ENCODE results near the gene FABP6.

Gene FABP6

DNA sequence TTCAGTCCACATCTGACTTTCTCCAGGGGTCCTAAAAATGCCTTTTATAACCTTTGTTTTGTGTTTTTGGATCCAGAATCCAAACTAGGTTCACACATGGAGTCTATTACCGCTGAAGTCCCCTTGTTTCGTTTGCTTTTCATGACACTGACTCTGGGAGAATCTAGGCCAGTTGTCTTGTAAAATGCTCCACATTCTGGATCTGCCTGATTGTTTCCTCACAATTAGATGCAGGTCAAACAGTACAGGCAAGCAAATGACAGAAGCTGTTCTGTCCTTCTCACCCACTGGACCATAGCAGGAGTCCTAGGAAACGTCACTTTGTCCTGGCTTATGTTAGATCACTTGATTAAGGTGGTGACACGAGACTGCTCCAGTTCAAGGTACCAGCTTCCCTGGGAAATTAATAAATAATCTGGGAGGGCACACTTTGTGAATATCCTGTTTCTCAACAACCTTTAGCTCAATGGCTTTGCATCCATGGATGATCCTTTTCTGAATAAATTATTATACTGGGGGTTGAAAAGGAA is 34.1 kb downstream of the FABP6 start:
- no peak for DNase-seq

DNA sequence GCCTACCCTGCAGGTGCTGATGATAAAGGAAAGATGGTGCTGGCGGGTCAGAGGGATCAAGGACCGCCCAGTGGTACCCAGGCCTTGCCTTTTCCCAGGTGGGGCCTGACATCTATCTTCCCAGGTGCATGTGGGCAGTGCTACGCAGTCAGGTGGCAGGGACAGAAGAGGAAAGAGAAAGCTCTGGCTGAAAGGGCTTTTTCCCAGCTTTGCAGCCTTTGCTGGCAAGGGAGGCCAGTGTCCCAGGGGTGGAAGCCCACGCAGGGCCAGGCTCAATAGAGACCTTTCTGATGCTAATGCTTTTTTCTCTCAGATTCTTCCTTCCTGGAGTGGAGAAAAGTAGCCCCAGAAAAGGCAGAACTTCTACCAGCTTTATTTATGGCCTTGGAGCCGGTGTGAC is 36.7 kb downstream of the FABP6 start:
- no peak for DNase-seq

DNA sequence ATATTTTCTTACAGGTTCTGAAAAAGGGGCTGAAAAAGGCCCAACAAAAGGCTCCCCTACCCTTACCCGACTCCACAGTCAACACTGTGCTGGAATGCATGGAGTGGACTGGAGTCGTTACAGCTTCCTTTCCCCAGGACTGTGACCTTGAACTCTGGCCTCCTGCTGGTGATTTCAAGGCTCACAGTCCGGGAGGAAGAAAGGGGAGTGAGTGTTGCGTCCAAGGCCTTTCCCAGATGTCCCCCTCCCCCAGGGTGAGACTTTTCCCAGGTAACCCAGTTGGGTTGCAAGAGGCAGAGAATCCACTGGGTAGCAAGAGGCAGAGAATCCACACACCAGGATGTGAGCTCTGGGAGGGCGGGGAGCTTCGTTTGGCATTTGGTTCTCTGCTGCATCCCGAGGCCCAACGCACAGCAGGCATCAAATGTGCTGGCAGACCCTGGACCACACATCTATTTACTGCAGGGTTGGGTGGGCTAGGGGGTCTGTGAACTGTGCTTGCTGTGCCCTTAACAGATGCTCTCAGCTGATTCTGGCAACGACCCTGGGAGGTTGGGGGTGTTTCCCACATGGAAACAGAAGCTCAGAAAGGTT is 37.5 kb downstream of the FABP6 start:
- no peak for DNase-seq

DNA sequence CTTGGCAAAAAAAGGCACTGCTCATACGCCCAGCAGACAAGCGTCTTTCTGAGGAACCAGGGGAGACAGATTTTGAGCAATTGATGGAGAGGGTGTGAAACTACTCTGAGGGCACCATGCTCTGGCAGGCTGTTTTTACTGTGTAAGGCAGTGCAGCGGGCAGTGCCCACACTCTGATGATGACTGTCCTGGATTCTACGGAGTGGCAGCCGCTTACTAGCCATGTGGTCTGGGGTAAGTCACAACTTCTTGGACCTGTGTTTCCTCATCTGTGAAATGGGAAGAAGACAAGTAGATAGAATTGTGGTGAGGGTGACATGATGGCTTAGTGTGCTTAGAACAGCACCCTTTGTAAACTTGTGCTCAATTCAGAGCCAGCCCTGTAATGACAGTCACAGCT is 38.8 kb downstream of the FABP6 start:
- no peak for DNase-seq

DNA sequence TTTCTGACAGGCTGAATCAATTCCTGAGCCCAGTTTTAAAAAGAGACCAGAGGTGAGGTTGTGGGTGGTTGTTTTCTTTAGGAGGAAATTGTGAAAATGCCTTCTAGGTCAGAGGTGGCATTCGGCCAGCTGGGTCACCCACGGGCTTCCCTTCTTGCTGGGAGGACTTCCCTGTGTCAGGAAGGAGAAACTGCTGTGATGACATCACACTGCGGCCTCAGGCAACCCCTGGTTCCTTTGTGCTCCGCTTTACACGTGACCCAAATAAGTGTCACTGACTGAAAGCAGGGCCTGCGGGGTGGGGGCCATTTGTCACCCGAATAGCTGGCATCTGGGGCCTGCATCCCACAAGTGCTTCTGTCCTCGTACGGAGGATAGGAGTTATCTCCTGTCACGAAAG is 39.7 kb downstream of the FABP6 start:
- DNase-seq = peak; percentile 20

DNA sequence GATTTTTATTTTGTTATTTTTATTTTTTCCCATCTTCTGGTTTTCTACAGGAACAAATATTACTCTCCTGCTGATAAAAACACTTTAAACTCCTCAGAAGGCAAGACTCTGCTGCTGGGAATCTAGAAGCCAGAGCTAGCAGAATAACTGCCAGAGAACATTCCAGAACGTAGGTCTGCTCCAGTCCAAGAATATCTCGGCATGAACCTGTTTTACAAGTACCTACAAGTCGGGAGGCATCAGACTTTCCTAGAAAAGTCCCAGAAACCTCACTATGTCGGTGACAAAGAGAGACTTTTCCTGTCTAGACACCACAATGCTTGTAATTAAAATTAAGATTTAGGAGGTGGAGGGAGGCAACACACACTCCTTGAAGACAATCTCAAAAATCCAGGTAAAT is 41.4 kb downstream of the FABP6 start:
- no peak for DNase-seq

DNA sequence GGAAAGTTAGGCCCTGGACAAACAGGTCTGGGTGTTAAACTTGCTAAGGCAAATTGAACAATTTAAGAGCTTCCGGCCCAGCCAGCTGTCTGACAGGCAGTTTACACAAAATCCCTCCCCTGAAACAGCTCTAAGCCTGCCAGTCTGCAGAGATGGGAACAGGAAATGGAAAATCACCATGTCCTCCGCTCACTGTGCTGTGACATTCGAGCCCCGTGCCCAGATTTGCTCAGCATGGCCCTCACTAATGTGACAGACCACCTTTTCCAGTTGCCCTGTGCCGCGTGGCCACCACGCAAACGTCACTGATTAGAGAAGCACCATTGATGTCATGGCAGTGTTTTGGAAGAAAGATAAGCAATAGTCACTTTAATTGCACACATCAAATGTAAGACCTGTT is 42.1 kb downstream of the FABP6 start:
- peak; percentile 14 for DNase-seq

DNA sequence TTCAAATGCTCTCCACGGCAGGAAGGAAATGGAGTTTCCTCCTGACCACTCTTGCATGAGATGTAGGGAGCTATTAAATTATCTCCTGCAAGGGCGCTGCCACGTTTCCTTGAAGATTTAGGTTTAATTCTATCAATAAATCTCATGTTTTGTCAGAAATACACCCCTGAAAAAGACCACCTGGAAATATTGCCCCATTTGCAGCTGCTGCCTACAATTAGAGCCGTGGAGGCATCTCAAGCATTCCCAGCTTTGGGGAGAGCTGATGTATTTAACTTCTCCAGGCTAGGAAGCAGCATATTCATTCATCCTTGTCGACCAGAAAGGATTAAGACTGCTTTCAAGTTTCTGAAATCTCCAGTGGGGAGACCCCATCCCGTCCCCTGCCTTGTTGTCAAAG is 42.5 kb downstream of the FABP6 start:
- DNase-seq = no peak

DNA sequence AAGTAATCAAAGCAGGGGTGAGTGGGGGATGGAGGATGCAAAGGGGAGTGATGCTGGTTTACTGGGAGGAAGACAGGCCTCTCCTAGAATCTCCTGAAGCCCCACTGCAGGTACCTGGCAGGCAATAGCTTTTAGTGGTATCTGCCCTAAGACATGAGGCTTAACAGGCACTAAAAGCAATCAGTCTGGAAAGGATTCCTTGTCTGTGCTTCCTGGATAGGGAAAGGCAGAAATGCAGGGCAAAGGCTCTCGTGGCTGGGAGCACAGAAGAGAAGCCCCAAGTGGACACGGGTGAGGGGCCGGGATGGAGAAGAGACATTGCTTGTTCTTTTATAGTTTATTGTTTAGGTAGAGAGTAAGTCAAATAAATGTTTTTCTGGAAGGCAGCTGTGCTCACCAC is 43.0 kb downstream of the FABP6 start:
- no peak for DNase-seq

DNA sequence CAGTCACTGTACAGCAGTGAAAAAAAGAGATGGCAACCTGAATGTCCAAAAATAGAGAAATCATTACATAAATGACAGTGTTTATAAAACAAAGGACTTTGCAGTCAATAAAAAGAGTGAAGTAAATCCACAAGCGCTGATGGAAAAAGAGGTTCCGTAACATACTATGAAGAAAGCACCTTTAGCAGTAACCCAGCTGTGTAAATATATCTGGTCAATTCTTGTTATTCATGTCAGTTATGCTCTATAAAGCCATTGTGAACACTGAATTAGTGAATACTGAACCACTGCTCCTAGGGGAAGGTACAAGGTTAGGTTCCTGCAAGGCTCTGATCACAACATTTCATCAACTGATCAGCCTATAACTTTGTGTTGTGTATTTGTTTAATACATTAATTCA is 43.6 kb downstream of the FABP6 start:
- no peak for DNase-seq

DNA sequence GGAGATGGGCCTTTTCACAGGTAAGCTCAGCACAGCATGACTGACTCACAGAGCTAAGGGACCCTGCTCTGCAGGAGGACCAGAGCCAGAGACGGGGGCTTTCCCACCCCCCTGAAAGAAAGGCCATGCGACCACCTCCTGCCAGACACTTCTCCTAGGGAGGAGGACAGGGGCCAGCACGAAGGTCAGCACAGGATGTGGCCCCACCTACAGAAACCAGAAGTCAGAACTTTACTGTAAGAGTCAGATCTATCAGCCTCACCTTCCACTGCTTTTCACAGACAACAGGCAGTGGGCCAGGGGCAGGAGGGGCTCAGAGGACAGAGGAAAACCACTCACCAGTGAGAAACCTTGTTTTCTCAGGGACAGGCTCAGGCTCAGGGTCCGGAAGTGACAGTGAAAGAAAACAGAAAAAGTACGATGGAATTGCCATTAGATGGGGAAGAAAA is 45.2 kb downstream of the FABP6 start:
- no peak for DNase-seq

DNA sequence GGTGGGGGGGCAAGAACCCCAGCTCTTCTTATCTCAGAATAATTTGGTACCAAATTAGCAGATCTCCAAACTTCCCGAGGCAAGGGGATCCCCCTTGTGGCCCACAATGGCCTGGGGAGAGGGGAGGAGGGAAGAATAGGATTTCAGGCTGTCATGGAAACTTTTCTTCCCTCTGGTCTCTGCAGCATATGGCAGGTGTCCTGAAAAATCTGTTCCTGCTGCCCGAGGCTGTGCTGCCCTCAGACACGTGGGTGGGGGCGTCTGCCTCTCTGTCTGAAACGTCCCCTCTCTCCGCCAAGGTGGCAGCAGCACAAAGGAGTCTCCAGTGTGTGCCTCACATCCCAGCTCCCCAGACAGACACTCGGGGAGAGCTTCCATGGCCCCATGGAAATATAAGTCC is 49.0 kb downstream of the FABP6 start:
- no peak for DNase-seq

DNA sequence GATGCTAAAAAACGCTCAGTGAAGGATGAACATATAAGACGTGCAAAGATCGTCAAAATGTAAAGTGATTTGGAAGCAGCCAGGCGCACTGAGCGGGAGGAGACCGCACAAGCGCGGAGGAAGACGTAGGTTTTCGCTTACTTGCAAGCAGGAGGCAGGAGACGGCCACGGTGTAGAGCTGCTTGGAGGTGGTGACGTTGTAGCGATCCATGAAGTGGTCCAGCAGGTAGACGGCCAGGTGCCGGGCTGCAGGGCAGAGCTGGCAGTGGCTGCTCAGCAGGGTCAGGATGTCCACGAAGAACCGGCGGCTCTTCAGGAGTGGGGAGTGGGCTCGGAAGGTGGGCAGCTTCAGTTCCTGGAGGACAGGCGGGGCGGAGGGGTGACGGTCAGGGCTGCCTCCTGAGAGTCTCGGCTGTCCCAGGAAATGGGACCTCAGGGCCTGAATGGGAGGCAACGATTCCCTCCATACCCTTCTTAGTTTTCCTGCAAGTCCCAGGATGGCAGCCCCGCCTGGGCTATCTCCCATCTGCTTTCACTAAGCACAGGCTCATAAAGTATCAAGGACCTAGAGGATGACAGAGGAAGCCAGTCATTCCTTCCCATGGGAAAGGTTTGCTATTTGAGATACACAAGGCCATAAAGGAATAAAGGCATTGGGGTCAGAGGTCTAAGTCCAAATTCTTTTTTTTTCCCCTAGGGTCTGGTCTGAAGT is 51.2 kb downstream of the FABP6 start:
- no peak for DNase-seq

DNA sequence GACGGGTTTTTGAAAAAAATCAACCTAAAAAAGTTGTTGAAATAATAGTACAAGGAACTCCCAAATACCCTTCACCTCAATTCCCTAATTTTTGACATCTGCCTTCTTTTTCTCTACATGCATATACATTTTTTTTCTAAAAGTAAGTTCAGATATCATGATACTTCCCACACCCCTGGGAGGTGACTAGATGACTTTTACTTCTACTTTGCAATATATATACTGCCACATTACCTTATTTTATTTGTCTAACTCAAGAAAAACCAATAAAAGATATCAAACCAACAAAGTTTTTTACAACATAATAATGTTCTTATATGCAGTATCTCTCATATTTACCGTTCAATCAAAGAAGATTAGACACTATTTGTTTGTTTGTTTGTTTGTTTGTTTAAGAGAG is 52.0 kb downstream of the FABP6 start:
- no peak for DNase-seq

DNA sequence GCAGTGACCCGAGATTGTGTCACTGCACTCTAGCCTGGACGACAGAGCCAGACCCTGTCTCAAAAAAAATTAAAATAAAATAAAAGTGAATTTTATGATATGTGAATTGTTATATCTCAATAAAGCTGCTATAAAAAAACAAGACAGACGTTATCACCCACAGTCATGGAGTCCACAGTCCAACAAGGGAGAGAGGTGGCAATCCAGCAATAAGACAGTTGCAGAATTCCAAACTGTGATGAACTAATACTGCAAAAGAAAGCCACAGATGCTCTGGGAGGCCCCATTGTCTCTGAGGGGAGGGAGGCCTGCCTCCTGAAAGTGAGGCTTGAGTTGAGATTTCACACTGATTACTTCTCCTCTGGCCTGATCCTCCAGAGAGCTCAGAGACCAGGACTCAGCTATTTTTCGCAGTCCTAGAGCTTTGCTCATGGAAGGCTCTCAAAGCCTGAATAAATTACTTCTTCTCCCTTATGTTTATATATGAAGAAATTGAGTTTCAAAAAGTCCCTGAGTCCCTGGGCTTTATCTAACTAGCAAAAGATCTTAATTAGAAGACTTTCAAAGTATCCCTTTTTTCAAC is 55.1 kb downstream of the FABP6 start:
- DNase-seq = no peak

DNA sequence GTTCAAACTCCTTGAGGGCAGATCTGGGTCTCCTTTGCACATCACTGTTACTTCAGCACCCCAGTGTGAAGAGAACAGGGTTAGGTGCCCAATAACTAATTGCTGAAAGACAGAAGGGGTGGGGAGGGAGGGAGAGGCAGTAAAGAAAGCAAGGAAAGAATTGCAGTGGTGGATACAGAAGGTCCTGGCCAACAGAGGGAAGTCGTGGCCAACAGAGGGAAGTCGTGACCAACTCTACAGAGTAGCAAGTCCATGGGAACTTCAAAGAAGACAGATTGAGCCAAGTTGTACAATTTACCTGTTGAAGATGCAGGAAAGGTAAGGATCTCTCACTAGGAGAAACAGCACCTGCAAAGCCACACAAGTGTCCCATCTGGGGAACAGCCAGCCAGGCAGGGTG is 56.0 kb downstream of the FABP6 start:
- DNase-seq = no peak

DNA sequence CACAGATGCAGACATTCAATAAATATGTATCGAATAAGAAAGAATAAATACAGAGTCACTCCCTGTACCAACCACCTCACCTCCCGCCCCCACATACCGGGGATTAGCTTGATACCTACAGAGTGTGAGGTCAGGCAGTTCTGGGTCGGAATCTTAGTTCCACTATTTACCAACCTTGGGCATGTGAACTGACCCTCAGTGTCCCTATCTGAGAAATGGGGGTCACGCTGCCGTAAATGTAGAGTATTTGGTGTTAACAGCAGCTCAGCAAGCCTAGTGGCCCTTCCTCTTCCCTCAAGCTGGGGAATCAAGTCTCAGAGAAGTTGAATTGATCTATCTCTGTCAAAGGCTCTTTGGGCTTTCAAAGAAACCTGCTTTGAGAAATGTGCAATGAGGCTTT is 57.6 kb downstream of the FABP6 start:
- DNase-seq = no peak

DNA sequence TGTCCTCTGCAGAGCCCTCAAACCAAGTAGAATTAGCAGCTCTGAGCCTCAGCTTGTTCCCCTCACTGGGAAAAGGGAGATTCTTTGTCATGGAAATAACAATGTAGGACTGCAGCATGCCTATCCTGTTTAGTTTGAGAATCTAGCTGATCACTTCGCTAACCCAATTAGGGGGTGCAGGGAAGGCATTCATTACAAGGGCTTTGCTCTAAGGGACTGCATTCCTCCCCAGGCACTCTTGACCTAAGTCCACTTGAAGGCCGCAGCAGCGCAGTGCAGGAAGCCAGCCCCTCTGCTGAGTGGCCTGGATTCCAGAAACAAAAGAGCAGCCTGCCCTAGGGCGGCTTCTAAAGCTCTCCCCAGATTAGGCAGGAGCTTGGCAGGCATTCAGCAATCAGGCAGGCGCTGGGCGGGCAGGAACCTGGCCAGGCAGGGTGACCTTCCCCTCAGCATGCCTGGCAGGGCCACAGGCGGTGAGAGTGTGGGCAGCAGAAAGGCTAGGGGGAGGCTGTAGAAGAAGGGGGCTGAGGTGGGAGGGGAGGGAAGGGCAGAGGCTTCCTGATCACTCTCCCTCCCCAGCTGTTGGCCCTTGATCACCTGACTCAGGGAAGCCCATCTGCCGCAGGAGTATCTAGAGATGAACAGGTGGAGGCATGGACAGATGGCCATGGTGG is 58.2 kb downstream of the FABP6 start:
- DNase-seq = no peak

Data from fibroblast of skin of right quadriceps (primary cell).